ENCODE data around the gene ITGA1.
"Not testable (repeated sequence)": the region's sequence is repeated elsewhere in the genome, so short reads cannot be mapped to it uniquely, and the experiment has no call there.

The ITGA1 gene

DNA sequence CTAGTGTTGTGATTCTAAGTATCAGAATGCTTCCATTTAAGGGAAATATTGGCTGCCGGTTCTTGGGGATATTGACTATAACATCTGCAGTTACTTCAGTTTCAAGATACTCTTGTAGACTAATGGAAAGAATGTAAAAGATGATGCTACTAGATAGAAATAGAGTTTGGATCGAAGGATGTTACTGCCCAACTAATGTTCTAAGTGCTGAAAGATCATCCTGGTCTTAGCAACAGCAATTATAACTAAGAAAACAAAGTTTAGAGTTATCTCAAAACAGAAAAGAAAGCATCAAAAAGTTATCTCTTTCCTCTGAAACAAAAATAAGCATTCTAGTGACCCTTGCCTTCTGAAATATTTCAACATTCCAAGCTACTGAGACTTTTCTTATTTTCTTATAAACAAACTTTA lies 49.9 kb downstream of the ITGA1 start:
- no peak for DNase-seq

DNA sequence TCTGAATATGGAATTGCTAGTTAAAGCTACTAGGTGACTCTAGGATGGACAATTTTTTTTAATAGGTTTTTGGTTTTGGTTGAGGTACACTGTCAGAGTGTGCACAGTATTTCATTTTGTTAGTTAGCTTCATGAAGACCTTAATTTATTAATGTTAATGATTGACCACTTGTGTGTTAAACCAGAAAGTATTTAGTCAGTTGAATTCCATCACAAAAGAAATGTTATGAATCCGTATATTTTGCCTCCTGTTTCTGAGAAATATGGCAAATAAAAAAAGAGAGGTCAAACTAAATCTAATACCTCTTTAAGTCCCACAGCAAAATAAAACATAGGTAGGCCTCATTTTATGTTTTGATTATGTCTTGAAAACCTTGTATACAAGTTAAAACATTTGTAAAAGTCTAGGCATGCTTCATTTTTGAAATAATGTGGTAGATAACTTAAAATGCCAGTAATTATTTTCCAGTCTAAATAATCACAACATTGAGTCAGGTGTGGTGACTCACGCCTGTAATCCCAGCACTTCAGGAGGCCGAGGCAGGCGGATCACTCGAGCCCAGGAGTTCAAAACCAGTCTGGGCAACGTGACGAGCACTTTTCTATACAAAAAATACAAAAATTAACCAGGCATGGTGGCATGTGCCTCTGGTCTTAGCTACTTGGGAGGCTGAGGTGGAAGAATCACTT lies 50.8 kb downstream of the ITGA1 start:
- no peak for DNase-seq

DNA sequence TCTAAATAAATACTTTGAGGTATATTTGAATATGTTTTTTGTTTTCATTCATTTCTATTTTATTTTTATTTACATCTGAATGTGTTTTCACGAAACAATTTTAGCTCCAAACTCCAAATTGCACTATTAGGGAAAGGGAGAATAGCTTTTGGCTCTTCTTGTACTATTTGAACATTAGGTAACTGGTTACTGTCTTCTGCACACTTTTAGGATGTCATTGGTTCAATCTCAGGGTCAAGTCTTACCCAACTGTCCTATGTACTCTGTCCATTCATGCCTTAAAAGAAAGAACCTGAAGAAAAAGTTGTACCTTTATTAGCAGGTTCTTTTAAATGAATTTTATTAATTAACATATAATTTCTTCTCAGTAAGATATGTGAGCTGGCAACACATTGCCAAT lies 51.6 kb downstream of the ITGA1 start:
- DNase-seq: no peak

DNA sequence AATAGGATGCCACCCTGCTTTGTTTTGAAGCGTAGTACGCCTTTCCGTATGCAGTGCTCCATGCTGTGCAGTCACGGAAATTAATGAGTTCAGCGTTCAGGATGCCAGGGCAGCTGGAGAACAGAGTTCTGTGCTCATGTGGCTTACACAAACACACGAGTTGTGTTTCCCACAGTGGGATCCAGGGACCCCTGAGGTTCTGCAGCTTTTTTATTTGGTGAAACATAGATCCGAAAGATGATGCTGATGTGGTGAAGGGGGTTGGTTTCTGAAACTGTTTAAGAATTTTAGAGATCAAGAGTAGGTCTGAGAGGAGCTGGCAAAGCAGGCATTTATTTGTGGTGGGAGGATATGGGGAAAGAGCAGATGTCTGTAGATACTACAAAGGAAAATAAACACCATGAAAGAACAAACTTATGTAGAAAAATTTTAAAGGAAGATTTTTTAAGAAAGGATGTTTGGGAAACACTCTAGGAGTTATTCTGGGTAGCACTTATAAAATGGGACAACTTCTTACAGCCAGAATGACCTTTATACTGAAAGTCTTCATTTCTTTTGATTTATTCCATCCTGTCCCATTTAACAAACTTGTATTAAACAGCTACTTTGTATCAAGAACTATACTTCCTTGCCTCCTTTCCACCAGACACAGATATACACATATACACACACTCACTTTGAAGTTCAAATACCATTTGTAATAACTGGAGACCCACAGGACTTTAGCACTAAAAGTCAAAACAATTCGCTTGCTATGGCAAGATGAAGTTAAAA lies 52.7 kb downstream of the ITGA1 start:
- DNase-seq: no peak

DNA sequence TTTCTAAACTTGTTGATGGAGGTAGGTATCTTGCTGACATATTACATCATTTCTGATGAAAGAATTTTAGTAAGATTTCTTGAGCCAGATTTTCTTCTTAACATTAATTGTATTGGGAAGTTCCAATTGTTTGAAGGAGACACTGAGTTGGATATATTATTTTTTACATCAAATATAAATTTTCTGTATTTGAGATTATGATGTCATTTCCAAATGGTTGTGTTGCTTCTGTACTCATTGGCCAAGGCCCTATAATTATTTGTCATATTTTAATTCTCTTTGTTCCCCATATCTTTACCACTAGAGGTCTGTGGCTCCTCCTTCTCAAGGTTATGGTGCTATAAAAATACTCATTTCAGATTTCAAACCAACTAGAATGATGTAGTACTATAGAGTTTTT lies 53.4 kb downstream of the ITGA1 start:
- DNase-seq: no peak

DNA sequence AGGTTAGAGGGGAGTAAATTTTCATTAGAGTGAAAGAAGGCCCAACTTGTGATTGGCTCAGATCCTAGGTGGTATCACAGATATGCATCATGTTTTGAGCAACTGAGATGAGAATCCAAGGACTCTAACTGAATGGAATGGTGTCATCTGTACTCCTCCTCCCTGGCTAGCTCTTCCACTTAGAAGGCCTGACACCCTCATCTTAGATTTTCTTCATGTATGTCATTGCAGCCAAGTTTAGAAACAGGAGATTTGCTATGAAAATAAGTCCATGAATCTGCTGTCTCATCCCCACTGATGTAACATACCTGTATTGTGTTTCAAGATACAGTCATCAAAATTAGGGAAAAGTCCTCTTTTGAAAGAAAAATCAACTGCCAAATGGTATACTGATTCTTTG lies 54.4 kb downstream of the ITGA1 start:
- no peak for DNase-seq

DNA sequence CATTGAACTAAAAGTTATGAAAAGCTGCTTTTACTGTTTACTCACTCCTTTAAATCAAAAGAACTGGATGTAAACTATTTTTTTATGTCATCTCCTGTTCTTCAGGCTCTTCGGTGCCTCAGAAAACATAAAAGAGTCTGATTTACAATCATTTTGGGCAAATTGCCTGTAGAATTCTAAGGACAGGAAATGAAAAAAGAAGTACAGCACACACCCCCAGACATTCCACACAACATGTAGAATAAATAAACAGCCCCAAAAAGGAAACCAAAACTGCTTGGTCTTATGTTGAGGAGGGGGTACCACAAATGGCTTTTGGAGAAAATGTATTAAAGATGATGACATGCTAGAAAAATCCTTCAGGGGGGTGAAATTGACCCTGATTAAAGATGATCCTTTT lies 57.2 kb downstream of the ITGA1 start:
- no peak for DNase-seq

DNA sequence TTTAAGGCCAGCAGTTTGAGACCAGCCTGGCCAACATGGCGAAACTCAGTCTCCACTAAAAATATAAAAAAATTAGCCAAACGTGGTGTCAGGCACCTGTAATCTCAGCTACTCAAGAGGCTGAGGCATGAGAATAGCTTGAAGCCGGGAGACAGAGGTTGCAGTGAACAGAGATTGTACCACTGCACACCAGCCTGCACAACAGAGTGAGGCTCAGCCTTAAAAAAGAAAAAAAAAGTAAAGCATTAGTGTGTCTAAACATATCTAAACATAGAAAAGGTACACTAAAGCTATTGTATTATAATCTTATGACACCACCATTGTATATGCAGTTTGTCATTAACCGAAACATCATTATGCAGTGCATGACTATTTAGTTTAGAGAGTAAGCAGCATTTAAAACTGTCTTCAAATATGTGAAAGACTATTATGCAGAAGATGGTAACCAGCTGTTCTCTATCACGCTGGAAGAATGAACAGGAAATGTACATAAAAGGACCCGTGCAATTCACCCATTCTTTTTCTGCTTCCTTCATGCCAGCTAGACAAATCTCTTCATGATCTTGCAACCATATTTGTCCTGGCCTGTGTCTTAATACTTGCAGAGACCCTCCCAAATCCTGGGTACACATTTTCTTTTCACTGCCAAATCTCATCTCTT lies 58.6 kb downstream of the ITGA1 start:
- no peak for DNase-seq

DNA sequence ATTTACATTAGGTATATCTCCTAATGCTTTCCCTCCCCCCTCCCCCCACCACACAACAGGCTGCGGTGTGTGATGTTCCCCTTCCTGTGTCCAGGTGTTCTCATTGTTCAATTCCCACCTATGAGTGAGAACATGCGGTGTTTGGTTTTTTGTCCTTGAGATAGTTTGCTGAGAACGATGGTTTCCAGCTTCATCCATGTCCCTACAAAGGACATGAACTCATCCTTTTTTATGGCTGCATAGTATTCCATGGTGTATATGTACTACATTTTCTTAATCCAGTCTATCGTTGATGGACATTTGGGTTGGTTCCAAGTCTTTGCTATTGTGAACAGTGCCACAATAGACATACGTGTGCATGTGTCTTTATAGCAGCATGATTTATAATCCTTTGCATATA lies 61.0 kb downstream of the ITGA1 start:
- not testable (repeated sequence) for DNase-seq

DNA sequence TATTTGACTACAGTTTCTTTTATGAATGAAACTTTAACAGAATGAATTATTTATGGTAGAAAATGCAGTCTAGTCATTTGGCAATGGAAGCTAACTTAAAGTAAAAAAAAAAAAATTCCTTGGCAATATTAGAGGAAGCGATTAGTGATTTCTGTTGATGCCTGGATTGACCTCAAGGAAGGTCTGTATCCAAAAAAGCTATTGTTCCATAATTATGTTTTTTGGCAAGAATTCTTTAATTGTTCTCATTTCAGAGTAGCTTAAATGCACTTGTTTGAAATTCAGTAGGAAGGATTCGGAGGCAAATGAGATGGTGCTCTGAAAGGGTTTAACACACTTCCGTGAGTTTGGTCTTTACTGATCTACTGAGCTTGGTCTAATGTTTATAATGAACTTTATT lies 61.8 kb downstream of the ITGA1 start:
- no peak for DNase-seq

DNA sequence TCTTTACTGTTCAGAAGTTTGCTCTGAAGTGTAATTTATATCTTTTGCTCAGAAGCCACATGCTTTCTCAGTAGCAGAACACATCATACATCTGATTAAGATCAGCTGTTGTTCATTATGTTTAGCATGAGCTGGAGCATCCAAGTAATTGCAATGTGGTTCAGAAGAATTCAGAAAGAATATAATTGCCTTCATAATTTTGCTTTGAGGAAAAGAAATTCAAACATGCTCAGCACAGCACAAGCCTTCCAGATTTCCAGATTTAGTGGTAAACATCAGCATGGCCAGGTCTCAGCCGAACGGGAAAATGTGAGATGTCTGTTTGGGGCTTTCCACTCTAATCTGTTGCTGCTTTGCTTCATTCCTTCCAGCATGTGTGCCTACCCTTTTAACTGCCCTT lies 65.9 kb downstream of the ITGA1 start:
- no peak for DNase-seq

DNA sequence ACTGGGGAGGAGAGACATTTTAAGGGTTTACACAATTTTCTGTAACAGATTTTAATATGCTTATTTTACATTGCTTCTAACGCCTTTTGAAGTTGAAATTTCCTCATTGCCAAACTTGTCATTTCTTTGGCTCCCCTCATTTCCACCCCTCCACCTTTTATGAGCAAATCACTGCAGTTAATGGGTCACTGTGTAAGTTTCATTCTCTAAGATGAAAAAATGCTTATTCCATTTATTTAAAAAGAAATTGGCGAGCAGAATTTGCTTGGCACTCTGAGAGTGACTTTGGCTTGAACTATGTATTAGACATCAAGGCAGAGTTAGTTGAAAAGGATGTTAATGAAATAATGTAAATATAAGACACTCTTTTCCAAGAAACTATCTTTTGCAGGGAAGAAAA lies 66.6 kb downstream of the ITGA1 start:
- no peak for DNase-seq

DNA sequence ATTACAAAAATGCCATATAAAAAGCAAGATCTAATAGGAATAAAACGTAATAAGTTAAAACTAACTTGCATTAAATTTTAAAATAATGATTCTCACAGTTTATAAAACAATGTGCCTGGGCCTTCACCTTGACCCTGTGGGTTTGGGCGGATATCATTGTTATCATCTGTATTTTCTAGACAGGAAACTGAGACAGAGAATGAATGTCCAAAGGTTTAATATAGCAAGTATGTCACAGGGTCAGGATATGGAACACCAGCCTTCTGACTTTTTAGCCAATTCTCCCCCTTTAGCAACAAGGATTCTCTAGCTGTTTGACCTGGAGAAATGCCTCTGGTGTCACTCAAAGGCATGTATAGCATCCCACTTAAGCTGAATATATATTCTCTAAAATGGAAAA lies 67.2 kb downstream of the ITGA1 start:
- no peak for DNase-seq

DNA sequence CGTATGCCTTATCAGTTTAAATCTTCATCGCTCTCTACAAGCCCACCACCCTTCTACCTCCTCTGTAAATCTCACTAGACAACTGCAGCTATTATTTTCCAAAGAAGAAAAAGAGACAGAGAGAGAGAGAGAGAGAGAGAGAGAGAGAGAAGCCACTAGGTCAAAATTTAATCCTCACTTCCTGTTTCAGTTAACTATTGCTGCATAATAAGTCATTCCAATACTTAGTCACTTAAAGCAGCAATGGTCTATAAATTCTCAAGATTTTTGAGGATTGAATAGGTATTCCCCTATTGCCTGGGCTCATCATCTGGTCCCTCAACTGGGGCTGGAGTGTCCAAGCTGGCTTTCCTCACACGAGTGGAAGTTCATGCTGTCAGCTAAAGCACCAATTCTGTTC lies 68.8 kb downstream of the ITGA1 start:
- no peak for DNase-seq

DNA sequence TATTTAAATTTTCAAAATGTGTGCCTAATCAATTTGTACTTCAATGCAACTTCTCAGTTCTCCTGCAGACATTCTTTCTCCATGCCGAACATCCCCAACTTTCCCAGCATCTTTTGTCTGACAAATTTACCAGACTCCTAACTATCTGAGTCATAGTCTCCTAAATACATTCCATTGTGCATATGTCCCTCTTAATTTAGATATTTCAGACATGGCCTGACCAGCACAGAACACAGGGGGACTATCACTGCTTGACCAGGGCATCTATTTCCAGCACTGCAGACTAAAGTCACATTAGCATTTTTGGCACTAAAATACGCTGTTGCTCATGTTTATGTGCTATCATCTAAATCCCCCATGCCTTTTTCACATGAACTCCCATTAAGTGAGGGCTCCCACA lies 71.9 kb downstream of the ITGA1 start:
- no peak for DNase-seq

DNA sequence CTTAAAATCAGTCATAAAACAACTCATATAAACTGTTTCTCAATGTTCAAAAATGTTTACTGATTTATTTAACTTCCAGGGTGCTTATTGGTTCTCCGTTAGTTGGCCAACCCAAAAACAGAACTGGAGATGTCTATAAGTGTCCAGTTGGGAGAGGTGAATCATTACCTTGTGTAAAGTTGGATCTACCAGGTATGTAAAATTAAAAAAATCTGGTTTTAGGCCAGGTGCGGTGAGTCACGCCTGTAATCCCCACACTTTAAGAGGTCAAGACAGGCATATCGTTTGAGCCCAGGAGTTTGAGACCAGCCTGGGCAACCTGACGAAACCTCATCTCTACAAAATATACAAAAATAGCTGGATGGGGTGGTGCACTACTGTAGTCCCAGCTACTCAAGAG lies 73.7 kb downstream of the ITGA1 start:
- DNase-seq: no peak

DNA sequence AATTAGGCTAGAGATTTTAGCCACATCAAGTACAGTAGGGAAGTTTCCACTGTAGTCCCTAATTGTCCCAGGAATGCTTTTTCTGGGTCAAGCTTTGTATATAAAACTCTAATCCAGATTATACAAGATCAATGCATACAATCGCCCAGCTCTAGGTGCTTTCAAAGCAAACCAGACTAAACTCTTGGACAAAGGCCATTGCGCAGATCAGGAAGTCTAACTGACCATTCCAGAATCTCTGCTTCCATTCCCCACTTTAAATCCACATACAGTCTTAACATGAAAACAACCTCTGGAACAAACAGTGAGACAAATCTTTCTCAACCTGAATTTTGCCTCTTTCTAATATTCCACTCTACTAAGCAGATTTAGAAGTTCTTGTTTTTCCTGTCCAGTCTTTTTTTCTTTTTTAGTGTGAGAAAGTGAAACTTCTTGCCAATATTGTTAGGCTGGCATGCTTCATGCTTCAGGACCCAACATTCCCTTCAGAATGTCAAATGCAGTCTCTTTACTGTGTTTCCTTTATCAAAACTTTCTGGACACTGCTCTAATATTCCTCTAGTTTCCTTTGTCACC lies 76.1 kb downstream of the ITGA1 start:
- DNase-seq: no peak

DNA sequence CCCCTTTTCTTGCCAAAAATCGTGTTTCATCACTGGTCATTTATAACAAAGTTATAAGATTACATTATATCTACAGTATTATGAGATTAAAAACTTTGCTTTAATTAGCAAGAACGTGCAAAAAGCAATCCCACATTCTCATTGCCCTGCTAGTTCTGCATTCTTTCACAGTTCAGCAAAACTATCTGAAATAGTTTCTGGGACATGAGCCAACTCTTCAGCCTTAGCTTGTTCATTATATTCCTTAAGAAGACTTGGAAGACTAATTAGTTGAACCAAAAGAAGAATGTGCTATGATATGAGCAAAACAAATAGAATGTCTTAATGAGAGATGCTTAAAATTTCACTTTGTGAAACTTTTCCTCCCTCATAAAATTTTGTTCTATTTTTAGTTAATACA lies 76.7 kb downstream of the ITGA1 start:
- DNase-seq: no peak

DNA sequence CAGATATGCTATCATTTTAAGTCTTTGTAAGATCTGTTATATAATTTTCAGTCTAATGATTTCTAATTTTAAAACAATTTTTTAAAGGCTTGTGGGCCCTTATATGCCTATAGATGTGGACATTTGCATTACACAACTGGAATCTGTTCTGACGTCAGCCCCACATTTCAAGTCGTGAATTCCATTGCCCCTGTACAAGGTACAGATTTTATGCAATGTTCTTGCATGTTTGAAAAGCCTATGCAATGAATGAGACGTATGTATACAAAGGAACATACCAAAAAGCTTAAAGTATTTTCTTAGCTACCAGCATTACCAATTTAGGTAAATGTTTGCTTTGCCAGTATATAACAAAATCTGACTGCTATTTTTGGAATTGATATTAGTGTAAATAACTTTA lies 77.2 kb downstream of the ITGA1 start:
- no peak for DNase-seq

DNA sequence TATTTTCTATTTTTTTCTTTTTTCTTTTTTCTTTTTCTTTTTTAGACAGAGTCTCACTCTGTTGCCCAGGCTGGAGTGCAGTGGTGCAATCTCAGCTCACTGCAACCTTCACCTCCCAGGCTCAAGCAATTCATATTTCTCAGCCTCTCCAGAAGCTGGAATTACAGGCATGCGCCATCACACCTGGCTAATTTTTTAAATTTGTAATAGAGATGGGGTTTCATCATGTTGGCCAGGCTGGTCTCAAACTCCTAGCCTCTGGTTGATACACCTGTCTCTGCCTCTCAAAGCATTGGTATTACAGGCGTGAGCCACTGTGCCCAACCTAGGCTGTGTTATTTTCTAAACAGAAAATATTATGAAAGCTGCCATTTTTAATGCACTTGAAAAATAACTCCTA lies 78.3 kb downstream of the ITGA1 start:
- not testable (repeated sequence) for DNase-seq

DNA sequence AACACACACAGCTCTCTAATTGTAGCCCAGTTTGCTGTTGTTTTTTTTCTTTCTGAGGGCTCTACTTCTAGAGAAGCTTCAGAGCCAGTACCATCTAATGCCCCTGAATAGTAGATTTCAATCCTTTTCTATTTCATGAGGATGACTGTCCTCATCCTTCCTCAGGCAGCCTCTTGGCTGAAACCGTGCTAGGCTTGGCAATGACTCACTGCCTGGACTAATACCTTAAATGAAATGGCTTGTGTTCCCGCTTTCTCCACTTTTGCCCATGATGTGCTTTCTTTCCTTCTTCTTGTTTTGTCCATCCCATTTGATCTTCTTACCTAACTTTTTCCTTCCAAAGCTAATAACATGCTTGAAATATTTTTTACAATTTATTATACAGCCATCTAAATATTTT lies 80.1 kb downstream of the ITGA1 start:
- DNase-seq: no peak

DNA sequence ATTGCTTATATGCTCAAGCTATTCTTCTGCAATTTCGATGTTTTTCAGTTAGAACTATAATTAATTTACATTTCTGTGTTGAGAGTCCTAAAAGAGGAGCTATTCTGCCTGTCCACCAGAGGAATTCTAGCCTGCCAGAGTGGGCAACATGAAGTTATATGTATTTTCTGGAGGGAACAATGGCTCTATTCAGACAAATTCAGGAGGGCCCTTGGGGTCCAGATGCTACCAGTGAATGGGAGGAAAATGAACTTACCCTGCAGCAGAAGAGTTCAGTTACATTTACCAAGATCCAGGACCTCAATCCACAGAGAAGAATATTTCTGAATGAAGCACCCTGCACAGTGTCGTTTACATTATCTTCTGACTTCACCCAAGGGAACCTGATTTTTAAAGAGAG lies 80.7 kb downstream of the ITGA1 start:
- DNase-seq: no peak

DNA sequence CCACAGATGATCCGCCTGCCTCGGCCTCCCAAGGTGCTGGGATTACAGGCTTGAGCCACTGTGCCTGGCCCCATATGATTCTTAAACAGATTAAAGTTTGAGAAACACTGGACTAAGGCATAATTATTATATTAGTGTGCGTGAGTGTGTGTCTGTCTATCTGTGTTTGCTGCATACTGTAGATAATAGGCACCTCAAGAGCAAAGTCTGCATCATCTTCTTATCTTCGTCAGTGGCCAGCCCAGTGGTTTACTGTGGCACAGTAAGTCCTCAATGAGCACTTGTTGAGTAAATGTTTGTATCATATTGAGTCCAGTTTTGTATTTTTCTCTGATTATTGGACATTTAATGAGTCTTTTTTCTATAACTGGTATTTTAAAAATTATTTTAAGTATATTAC lies 81.7 kb downstream of the ITGA1 start:
- no peak for DNase-seq

DNA sequence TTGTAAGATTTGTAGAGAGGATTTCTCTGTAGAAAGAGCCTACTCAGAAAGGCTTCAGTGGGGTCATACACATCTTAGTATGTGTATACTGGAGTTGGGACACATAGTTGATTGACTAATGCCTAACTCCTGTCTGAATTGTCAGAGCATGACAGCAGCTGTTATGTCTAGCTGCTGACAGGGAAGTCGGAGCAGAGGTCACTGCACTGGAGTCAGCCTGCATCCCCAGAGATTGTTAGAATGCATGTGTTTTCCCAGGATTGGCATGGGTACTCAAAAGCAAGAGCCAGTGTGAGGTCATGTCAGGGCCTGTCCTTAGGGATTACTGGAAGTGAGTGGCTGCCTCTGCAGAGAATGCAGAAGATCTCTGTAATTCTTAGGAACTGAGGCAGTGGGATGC lies 82.7 kb downstream of the ITGA1 start:
- DNase-seq: no peak
